ENCODE data around the gene TPCN2.
A peak's percentile ranks its signal among the peaks of the same experiment; 100 is the strongest.

Gene TPCN2

DNA sequence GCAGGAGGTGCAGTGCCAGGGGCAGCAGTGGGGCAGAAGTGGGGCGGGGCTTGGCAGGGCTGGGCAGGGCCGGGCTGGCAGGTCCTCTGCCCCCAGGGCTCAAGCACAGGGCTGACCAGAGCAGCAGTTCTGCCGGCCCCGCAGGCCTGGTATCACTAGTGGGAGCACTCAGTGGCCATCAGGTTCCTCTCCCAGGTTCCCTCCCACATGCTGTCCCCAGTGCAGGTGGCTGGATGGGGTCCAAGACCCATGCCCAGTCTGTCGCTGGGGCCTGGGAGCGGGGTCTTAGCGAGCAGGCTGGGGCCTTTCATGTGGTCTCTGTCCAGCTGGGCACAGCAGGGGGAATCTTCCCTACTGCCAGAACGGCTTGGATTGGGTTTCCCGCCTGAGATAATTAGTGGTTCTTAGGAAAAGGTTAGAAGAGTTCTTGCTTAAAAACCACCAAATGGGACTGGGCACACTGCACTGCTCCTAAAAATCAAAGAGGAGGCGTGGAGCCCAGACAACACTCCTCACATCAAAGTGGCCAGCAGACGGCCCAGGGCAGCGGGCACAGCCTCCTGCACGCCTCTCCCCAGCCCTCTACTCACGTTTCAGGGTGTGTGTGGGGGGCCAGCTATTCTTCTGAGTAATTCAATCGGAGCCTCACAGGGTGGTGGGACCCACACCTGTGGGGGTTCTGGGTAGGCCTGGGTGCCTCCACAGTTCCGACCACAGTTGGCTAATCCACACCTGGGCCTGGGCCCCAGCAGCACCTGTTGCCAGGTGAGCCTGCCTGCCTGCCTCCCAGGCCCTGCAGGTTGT lies 45.6 kb downstream of the TPCN2 start:
- no peak for DNase-seq (ENCODE audit: low read depth in 2 of 2)

- no peak for DNase-seq (ENCODE audit: low read depth in 2 of 2)
Observed at GRCh38 chr11:69094915-69095290, 46.2 kb downstream of the TPCN2 start.

- no peak for DNase-seq (ENCODE audit: low read depth in 2 of 2)
Observed at GRCh38 chr11:69095300-69095699, 46.6 kb downstream of the TPCN2 start.

GRCh38 chr11:69096473-69096872 lies 47.7 kb downstream of the TPCN2 start:
- no peak for DNase-seq (ENCODE audit: low read depth in 2 of 2)

DNA sequence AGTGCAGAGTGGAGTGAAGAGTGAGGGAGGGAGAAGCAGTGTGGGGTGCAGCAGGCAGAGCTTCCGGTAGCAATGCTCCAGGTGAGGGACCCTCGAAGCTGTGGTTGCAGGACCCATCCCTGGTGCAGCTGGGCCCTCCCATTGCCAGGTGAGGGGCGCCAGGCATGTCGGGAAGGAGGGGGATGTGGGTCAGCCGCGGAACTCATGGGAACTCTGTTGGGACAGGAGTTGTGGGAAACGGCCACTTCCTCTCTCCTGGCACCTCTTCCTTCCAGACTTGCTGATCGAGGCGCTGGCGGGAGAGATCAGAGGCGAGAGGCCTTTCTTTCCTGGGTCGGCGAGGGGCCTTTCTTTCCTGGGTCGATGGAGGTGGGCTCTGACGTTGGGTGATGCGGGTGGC lies 48.5 kb downstream of the TPCN2 start:
- DNase-seq (ENCODE audit: low read depth in 2 of 2): no peak

DNA sequence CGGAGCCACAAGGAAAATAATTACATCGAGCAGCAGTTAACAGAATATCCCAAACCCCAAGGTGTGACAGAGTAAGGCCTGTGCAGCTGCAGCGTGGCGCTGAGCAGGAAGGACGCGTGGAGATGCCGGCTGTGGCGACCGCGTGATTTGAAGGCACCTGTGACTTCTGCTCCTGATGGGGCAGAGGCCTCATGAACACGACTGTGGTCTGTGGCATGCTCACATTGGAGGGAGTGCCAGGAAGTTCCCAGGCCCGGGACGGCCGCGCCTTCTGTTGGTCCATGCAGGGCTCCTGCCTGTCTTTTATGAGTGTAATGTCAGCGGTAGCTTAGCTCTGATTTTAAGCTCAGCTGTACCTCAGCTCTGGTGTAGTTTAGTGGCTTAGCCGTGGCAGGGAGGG lies 50.4 kb downstream of the TPCN2 start:
- DNase-seq (ENCODE audit: low read depth in 2 of 2): no peak

DNA sequence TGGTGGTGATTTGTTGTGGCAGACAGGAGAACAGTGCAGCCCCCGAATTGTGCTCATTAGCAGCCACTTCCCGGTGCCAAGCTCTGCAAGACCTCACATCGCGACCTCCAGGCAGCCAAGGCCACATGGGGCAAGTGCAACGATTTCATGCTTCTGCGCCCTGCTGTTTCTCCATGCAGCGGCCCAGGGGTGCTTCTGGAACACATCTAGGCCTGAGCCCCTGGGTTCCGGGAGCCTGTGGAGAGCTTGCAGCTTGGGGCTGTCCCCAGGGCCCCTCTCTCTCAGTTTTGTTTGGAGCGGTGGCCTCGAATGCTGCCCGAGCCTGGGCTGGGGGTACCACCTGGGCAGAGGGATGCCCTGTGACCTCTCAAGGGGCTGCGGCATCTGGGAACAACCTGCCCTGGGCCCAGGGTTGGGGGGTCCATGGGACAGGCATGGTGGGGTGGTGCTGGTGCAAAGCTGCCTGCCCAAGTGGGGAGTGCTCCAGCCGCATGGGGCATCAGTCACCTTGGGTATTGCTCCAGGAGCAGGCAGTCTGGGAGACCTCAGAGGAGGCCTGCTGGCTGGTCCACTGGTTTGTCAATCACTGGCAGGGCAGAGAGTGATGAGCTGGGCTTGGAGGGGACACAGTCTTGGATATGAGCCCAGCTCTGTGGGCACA lies 51.9 kb downstream of the TPCN2 start:
- no peak for DNase-seq (ENCODE audit: low read depth in 2 of 2)

DNA sequence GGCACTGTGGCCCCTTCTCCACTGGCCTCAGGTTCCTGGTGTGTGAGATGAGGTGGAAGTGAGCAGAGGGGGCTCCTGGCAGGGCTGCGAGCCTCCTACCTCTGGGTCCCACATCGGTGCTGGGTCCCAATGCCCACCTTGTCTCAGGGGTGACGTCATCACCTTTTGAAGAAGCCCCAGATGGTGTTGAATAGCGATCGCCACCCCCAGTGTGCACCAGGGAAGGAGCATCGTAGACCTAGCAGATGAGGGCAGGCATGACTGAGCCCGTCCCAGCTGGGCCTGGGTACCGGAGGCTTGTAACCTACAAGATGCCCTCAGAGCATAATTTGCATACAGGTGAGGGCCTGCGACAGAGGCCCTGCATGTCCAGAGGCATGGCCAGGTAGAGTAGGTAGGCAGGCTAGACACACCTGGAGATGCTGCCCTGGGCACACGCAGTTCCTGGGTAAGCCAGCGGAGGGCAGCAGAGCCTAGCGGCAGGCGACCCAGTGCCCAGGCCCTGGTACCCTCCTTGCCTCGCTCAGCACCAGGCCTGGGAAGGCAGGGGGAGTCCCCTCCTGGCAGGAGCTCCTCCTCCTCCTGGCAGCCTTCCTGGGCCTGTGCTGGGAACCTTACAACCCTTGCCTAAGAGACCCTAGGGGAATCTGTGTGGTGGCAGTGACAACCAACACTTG lies 52.5 kb downstream of the TPCN2 start:
- peak; percentile 42 to 58 for DNase-seq (ENCODE audit: low read depth in 2 of 2)

DNA sequence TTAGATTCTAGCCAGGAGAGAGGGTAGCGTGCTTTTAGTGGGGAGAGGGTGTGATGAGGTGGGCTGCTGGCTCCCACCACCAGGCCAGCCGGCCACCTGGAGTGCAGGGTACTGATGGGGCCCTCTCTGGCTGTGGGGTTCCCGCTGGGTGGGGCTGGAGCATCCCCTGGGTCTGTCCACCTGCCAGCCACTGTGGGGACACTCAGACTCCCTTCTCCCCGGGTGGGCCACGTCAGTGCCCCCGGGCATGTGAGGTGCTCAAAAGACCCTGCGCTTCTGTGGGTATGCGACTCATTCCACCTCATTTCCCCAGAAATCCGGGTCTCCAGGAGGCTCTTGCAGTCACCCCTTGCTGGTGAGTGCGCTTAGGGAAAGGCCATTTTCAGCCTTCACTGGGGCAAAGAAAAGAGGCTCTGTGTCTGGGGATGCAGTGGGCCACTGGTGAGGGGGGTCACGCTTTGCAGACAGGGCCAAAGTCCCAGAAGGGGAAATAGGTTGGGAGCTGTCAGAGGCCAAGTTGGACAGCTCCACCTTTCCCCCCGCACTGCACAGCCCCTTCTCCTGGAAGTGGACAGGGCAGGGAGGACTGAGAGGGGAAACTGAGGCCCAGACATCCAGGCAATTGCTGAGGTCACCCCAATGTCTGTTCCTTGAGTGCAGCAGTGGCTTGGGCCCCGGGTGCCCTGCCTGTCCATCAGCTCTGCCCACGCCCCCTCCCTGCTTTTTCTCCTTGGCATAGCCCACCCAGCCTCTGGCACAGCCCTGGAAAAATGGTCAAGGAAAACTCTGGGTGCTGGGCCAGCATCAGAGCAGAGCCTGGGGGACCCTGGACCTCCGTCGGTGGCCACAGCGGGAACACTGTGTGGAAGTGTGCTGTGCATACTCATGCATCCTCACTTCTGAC lies 53.3 kb downstream of the TPCN2 start:
- no peak for DNase-seq (ENCODE audit: low read depth in 2 of 2)

- no peak for DNase-seq (ENCODE audit: low read depth in 2 of 2)
Observed at GRCh38 chr11:69102732-69103615, 54.2 kb downstream of the TPCN2 start.

DNA sequence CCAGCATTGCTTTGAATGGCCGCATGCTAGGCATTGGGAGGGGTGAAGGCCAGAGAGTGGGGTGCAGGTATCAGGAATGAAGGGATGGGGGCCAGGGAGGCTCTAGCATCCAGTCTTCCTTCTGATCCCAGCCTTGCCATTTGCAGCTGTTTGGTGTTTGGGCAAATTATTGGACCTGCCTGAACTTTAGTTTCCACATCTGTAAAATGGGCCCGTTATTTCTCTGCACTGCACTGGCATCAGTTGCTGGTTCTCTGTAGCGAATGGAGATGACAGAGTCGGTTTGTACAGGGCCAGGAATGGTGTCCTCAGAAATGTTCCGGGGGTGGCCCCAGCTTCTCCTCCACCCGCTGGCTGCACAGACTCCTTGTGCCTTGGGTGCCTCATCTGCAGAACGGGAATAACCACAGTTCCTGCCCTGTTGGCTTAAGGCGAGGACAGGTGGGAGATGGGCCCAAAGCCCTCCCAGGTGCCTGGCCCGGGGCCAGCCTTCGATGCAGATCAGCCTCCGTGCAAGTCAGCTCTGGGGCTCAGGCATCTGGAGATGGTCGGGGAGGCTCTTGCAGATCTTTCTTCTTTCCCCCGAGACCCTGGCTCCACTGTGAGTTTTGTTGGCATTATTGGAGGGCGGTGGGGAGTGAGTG lies 55.6 kb downstream of the TPCN2 start:
- DNase-seq (ENCODE audit: low read depth in 2 of 2): no peak

DNA sequence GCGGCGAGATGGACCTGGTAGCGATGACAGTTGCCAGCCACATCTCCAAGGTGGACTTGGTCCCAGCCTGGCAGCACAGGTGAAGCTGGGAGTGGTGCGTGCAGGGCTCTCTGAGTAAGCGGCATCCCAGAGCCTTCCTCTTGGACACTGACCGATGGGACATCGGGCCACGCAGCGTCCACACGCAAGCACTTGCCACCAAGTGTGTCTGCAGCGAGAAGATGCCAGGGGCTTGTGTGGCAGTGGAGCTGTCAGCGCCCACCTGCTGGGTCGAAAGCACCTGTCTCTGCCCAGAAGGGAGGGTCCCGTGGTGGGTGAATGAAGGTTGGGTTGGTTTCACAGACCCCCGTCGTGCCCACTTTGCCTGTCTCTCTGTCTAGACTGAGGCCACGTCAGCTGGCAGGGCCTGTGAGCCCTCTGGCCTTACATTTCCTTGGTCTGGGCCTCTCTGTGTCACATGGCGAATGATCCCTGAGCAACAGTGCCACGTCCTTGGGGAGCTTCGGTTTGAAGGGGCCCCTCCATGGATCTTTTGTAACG lies 56.2 kb downstream of the TPCN2 start:
- no peak for DNase-seq (ENCODE audit: low read depth in 2 of 2)

- no peak for DNase-seq (ENCODE audit: low read depth in 2 of 2)
Observed at GRCh38 chr11:69105461-69106030, 56.8 kb downstream of the TPCN2 start.

GRCh38 chr11:69106031-69106811 lies 57.5 kb downstream of the TPCN2 start:
- DNase-seq (ENCODE audit: low read depth in 2 of 2): no peak

- DNase-seq (ENCODE audit: low read depth in 2 of 2): no peak
Observed at GRCh38 chr11:69107413-69107812, 58.7 kb downstream of the TPCN2 start.

DNA sequence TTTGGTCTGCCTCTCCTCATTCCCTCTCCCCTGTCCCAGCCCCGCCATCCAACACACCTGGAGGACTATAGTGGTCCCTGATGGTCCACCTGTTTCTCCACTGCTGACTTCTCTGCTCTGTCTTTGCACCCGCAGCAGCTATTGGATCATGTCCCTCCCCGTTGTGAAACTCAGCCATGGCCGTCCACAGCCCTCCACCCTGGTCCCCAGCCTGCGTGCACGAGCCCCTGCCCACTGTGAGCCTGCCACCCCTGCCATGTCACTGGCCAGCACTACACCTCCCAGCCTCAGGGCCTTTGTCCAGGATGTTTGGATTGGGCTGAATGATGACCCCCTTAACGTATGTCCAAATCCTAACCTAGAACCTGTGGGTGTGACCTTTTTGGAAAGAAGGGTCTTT lies 59.3 kb downstream of the TPCN2 start:
- DNase-seq (ENCODE audit: low read depth in 2 of 2): no peak

DNA sequence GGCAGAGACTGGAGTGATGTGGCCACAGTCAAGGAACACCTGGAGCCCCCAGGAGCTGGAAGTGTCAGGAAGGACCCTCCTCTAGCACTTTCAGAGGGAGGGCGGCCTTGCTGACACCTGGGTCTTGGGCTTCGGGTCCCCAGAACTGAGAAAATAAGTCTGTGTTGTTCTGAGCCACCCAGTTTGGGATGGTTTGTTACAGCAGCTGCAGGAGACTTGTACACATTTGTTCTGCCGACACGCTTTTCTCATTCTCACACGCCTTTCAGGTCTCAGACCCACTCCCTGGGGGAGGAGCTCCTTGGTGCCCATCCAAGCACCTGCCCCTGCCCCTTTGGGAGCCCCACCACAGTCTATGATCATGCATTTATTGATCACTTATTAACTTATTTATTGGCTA lies 59.8 kb downstream of the TPCN2 start:
- DNase-seq (ENCODE audit: low read depth in 2 of 2): no peak

DNA sequence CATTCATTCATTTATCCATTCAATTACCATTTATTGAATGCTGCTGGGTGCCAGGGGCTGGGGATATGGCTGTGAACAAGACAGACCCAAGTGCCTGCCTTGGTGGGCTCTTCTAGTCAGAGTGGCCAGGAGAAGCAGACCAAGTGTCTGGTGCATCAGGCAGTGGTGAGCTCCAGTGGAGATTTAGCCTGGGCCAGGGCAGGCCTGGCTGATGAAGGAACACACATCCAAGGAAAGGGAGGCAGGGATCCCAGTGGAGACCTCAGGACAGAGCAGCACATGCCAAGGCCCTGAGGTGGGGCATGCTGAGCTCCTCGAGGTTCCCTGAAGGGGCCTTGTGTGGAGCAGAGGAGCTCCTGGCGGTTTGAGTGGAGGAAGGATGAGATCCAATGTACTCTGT lies 60.4 kb downstream of the TPCN2 start:
- DNase-seq (ENCODE audit: low read depth in 2 of 2): no peak

GRCh38 chr11:69110451-69110850 lies 61.7 kb downstream of the TPCN2 start:
- DNase-seq (ENCODE audit: low read depth in 2 of 2): no peak

All from stimulated activated CD8-positive, alpha-beta memory T cell treated with anti-CD3 and anti-CD28 coated beads, Interleukin-15, amount 100 ng/mL, for 48 hours (primary cell).